Loucy (cell line): ENCODE measurements around the gene NKAIN2.

Experiments
- EZH2phosphoT487 ChIP-seq: fragments of 200-600 bp; IDR thresholded peaks from 2 replicates; pipeline ENCODE4 v1.6.1; 2018; ENCODE audit warnings: antibody characterized with exemption, mild to moderate bottlenecking, moderate library complexity, borderline replicate concordance
- TF ChIP-seq, protein P1 (sequence below): fragments of 200-600 bp; sonication (generic); conservative IDR thresholded peaks from 2 replicates; pipeline ENCODE4 v1.5.1; 2014; ENCODE audit warnings: mild to moderate bottlenecking, antibody characterized with exemption, low read length

GRCh38 chr6:124297507-124297906, 493.8 kb downstream of the NKAIN2 start:
- TF ChIP-seq, protein P1, sequence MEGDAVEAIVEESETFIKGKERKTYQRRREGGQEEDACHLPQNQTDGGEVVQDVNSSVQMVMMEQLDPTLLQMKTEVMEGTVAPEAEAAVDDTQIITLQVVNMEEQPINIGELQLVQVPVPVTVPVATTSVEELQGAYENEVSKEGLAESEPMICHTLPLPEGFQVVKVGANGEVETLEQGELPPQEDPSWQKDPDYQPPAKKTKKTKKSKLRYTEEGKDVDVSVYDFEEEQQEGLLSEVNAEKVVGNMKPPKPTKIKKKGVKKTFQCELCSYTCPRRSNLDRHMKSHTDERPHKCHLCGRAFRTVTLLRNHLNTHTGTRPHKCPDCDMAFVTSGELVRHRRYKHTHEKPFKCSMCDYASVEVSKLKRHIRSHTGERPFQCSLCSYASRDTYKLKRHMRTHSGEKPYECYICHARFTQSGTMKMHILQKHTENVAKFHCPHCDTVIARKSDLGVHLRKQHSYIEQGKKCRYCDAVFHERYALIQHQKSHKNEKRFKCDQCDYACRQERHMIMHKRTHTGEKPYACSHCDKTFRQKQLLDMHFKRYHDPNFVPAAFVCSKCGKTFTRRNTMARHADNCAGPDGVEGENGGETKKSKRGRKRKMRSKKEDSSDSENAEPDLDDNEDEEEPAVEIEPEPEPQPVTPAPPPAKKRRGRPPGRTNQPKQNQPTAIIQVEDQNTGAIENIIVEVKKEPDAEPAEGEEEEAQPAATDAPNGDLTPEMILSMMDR = no peak
- TF ChIP-seq EZH2phosphoT487 = no peak
